T-helper 17 cell (primary cell): Measurements from ENCODE around the gene SLC35B4. TPM values are rescaled to one million over a fixed set of nuclear protein-coding genes. Genes with fewer than 3 reads are reported as not detected.

Experiments
- ATAC-seq: fragments of 150-1000 bp; cut with Tn5 transposase; 2 replicates; pipeline ENCODE4 v1.10.0; 2021; ENCODE audit warnings: mild to moderate bottlenecking, moderate library complexity
- DNase-seq, 3 donors: peaks; one replicate each; pipeline versions ENCODE4 v3.0.0 to v3.0.0-alpha.2; 2020 to 2021
- H3K9me3 ChIP-seq: one replicate; pipeline ENCODE4 v1.7.0; 2013; ENCODE audit warnings: low read length, mild to moderate bottlenecking; ENCODE audit not compliant: control insufficient read depth, poor library complexity, severe bottlenecking
- H3K27ac Mint-ChIP-seq: one replicate; pipeline ENCODE4 v1.8.0; 2022; ENCODE audit warnings: mild to moderate bottlenecking, moderate library complexity, mixed read lengths
- H3K27me3 Mint-ChIP-seq: one replicate; pipeline ENCODE4 v1.8.0; 2022; ENCODE audit warnings: mixed read lengths
- H3K36me3 Mint-ChIP-seq: one replicate; pipeline ENCODE4 v1.8.0; 2022; ENCODE audit warnings: low read depth, mixed read lengths
- H3K4me1 Mint-ChIP-seq: one replicate; pipeline ENCODE4 v1.8.0; 2022; ENCODE audit warnings: mild to moderate bottlenecking, mixed read lengths
- H3K4me3 Mint-ChIP-seq: one replicate; pipeline ENCODE4 v1.8.0; 2022; ENCODE audit warnings: mild to moderate bottlenecking, moderate library complexity, mixed read lengths
- total RNA-seq, 4 donors: library from RNA in 2 of 4; stranded (reverse) in 2 of 4; gene quantifications; one replicate each; pipeline ENCODE4 v1.2.3 and lab custom pipeline; 2022 to 2026

Gene SLC35B4
- total RNA-seq, 2 donors from 2014 or later = 11.6 to 13.9 TPM

- peaks cover 43% of the 10 kb centered on the region for H3K27me3 Mint-ChIP-seq
- H3K4me1 Mint-ChIP-seq = peaks cover 2% of the 10 kb centered on the region
Observed at GRCh38 chr7:134278502-134279153, 38.1 kb downstream of the SLC35B4 start.

GRCh38 chr7:134276951-134277350 is 39.8 kb downstream of the SLC35B4 start:
- DNase-seq (no peak), ATAC-seq (no peak)
- peaks cover 2% of the 10 kb centered on the region for H3K4me1 Mint-ChIP-seq
- H3K9me3 ChIP-seq = no peaks in the 10 kb centered on the region
- no peak overlapping the region for H3K27ac Mint-ChIP-seq
- H3K27me3 Mint-ChIP-seq = peaks cover 43% of the 10 kb centered on the region
- H3K4me3 Mint-ChIP-seq = no peak overlapping the region
- H3K36me3 Mint-ChIP-seq = no peaks in the 10 kb centered on the region

More at GRCh38 chr7:134278502-134279153, 38.1 kb downstream of the SLC35B4 start:
- ATAC-seq (no peak), DNase-seq (no peak)
- Mint-ChIP-seq H3K4me3 (no peak overlapping the region), H3K27ac (no peak overlapping the region), H3K36me3 (peaks cover 2% of the 10 kb centered on the region)
- H3K9me3 ChIP-seq = no peaks in the 10 kb centered on the region

- Mint-ChIP-seq H3K27me3 (peaks cover 7% of the 10 kb centered on the region), H3K4me3 (no peak overlapping the region), H3K36me3 (no peaks in the 10 kb centered on the region), H3K27ac (no peak overlapping the region), H3K4me1 (no peaks in the 10 kb centered on the region)
- no peaks in the 10 kb centered on the region for H3K9me3 ChIP-seq
- ATAC-seq (no peak), DNase-seq (no peak)
Observed at GRCh38 chr7:134262322-134262721, 54.4 kb downstream of the SLC35B4 start.

GRCh38 chr7:134255814-134256213 is 60.9 kb downstream of the SLC35B4 start:
- Mint-ChIP-seq H3K4me3 (no peak overlapping the region), H3K27me3 (peaks cover 10% of the 10 kb centered on the region), H3K4me1 (no peaks in the 10 kb centered on the region), H3K27ac (no peak overlapping the region), H3K36me3 (no peaks in the 10 kb centered on the region)
- DNase-seq (no peak), ATAC-seq (no peak)
- no peaks in the 10 kb centered on the region for H3K9me3 ChIP-seq

- ATAC-seq (no peak), DNase-seq (no peak)
- H3K9me3 ChIP-seq = no peaks in the 10 kb centered on the region
- Mint-ChIP-seq H3K27me3 (peaks cover 20% of the 10 kb centered on the region), H3K27ac (no peak overlapping the region), H3K36me3 (no peaks in the 10 kb centered on the region), H3K4me3 (no peak overlapping the region), H3K4me1 (no peaks in the 10 kb centered on the region)
Observed at GRCh38 chr7:134254311-134254710, 62.4 kb downstream of the SLC35B4 start.

- no peaks in the 10 kb centered on the region for H3K4me1 Mint-ChIP-seq
- DNase-seq (no peak), ATAC-seq (no peak)
- no peak overlapping the region for H3K4me3 Mint-ChIP-seq
- H3K9me3 ChIP-seq = no peaks in the 10 kb centered on the region
- H3K36me3 Mint-ChIP-seq = no peaks in the 10 kb centered on the region
- H3K27ac Mint-ChIP-seq = no peak overlapping the region
- H3K27me3 Mint-ChIP-seq = peaks cover 26% of the 10 kb centered on the region
Observed at GRCh38 chr7:134248196-134248595, 68.5 kb downstream of the SLC35B4 start.

- no peaks in the 10 kb centered on the region for H3K36me3 Mint-ChIP-seq
- no peaks in the 10 kb centered on the region for H3K9me3 ChIP-seq
- DNase-seq (no peak), ATAC-seq (no peak)
- H3K27me3 Mint-ChIP-seq = peaks cover 26% of the 10 kb centered on the region
- no peak overlapping the region for H3K27ac Mint-ChIP-seq
- H3K4me1 Mint-ChIP-seq = no peaks in the 10 kb centered on the region
- no peak overlapping the region for H3K4me3 Mint-ChIP-seq
Observed at GRCh38 chr7:134246761-134247160, 70.0 kb downstream of the SLC35B4 start.

- H3K9me3 ChIP-seq = no peaks in the 10 kb centered on the region
- Mint-ChIP-seq H3K27ac (no peak overlapping the region), H3K4me1 (no peaks in the 10 kb centered on the region), H3K27me3 (peaks cover 26% of the 10 kb centered on the region), H3K36me3 (no peaks in the 10 kb centered on the region), H3K4me3 (no peak overlapping the region)
- ATAC-seq (no peak), DNase-seq (no peak)
Observed at GRCh38 chr7:134246347-134246746, 70.4 kb downstream of the SLC35B4 start.

GRCh38 chr7:134245253-134245652 is 71.5 kb downstream of the SLC35B4 start:
- Mint-ChIP-seq H3K27ac (no peak overlapping the region), H3K4me1 (no peaks in the 10 kb centered on the region), H3K36me3 (no peaks in the 10 kb centered on the region), H3K27me3 (peaks cover 18% of the 10 kb centered on the region), H3K4me3 (no peak overlapping the region)
- H3K9me3 ChIP-seq = no peaks in the 10 kb centered on the region
- DNase-seq (no peak), ATAC-seq (no peak)

Other genes with a start within 250 kb of the SLC35B4 start
- under 1 TPM; 0.57 to 0.60 TPM for gene LRGUK, start 189.6 kb downstream of the SLC35B4 start, total RNA-seq
- gene AKR1B1, start 142.2 kb upstream of the SLC35B4 start, total RNA-seq = 10 to 100 TPM; 48.4 to 60.1 TPM
- not detected for gene AKR1B10, start 210.6 kb upstream of the SLC35B4 start, total RNA-seq
- gene AKR1B15, start 232.2 kb upstream of the SLC35B4 start, total RNA-seq = not detected